Activated CD4-positive, alpha-beta T cell treated with anti-CD3 and anti-CD28 coated beads, Interleukin-2, amount 50 U/mL, for 48 hours (primary cell): ENCODE data around the gene TMED8.
"Not testable (repeated sequence)": the region's sequence is repeated elsewhere in the genome, so short reads cannot be mapped to it uniquely, and the experiment has no call there.

Experiments used
- DNase-seq, 2 experiments: peaks; one replicate each; pipeline ENCODE4 v3.0.0-alpha.2; 2020

Gene TMED8

GRCh38 chr14:77320238-77320935 is 56.5 kb downstream of the TMED8 start, which contains the start of gene POMT2:
Gene POMT2, minus strand, starts transcription at chr14:77320883. Its CDS starts 202 bp downstream, at chr14:77320681.
- DNase-seq: peak; percentile 92 to 94

GRCh38 chr14:77319422-77319821 is 57.5 kb downstream of the TMED8 start:
- no peak for DNase-seq

- not testable (repeated sequence) for DNase-seq
Observed at GRCh38 chr14:77318756-77319155, 58.1 kb downstream of the TMED8 start.

GRCh38 chr14:77318006-77318553 is 58.8 kb downstream of the TMED8 start:
- no peak for DNase-seq

- DNase-seq: no peak
Observed at GRCh38 chr14:77316872-77317301, 60.0 kb downstream of the TMED8 start.

- no peak for DNase-seq
Observed at GRCh38 chr14:77316195-77316505, 60.7 kb downstream of the TMED8 start.

- DNase-seq: no peak
Observed at GRCh38 chr14:77314539-77315457, 62.1 kb downstream of the TMED8 start.

- DNase-seq: no peak
Observed at GRCh38 chr14:77314043-77314442, 62.9 kb downstream of the TMED8 start.

- DNase-seq: no peak
Observed at GRCh38 chr14:77313371-77313770, 63.5 kb downstream of the TMED8 start.

- DNase-seq: no peak
Observed at GRCh38 chr14:77311217-77311616, 65.7 kb downstream of the TMED8 start.

- no peak for DNase-seq
Observed at GRCh38 chr14:77310026-77310425, 66.9 kb downstream of the TMED8 start.

GRCh38 chr14:77309131-77309530 is 67.8 kb downstream of the TMED8 start:
- DNase-seq: no peak

- DNase-seq: no peak
Observed at GRCh38 chr14:77306851-77307496, 69.9 kb downstream of the TMED8 start.

GRCh38 chr14:77306416-77306815 is 70.5 kb downstream of the TMED8 start:
- no peak for DNase-seq

- DNase-seq: no peak
Observed at GRCh38 chr14:77305696-77306095, 71.2 kb downstream of the TMED8 start.

GRCh38 chr14:77303417-77304156 is 73.3 kb downstream of the TMED8 start:
- peak; percentile 40 to 60 for DNase-seq

GRCh38 chr14:77302926-77303325 is 74.0 kb downstream of the TMED8 start:
- peak; percentile 45 to 70 for DNase-seq

GRCh38 chr14:77301103-77301502 is 75.8 kb downstream of the TMED8 start:
- peak; percentile 72 to 81 for DNase-seq

GRCh38 chr14:77299771-77300170 is 77.1 kb downstream of the TMED8 start:
- no peak for DNase-seq

- DNase-seq: no peak
Observed at GRCh38 chr14:77296906-77297305, 80.0 kb downstream of the TMED8 start.

GRCh38 chr14:77296155-77296554 is 80.7 kb downstream of the TMED8 start:
- DNase-seq: no peak

GRCh38 chr14:77290705-77291104 is 86.2 kb downstream of the TMED8 start:
- DNase-seq: no peak
